Stimulated activated CD8-positive, alpha-beta memory T cell treated with anti-CD3 and anti-CD28 coated beads, Interleukin-2, amount 100 ng/mL, for 48 hours (primary cell): ENCODE measurements around the gene ASTN1.

Experiments used
- DNase-seq, 2 donors: peaks; one replicate each; pipeline ENCODE4 v3.0.0-alpha.2; 2020; ENCODE audit warnings: low read depth in 2 of 2

The ASTN1 gene

GRCh38 chr1:177043597-177043996, 120.9 kb downstream of the ASTN1 start:
- DNase-seq: no peak

GRCh38 chr1:177035586-177035985, 128.9 kb downstream of the ASTN1 start:
- no peak for DNase-seq

- no peak for DNase-seq
Measured at GRCh38 chr1:177033628-177034027, 130.9 kb downstream of the ASTN1 start.

- no peak for DNase-seq
Measured at GRCh38 chr1:177032434-177032833, 132.1 kb downstream of the ASTN1 start.

- no peak for DNase-seq
Measured at GRCh38 chr1:177024623-177025022, 139.9 kb downstream of the ASTN1 start.

GRCh38 chr1:177023726-177024125, 140.8 kb downstream of the ASTN1 start:
- DNase-seq: no peak

- DNase-seq: no peak
Measured at GRCh38 chr1:177023249-177023648, 141.3 kb downstream of the ASTN1 start.

GRCh38 chr1:177021687-177022086, 142.8 kb downstream of the ASTN1 start:
- DNase-seq: no peak

GRCh38 chr1:177020851-177021589, 143.5 kb downstream of the ASTN1 start:
- DNase-seq: no peak

- DNase-seq: no peak
Measured at GRCh38 chr1:177017287-177017852, 147.1 kb downstream of the ASTN1 start.

GRCh38 chr1:177014325-177014724, 150.2 kb downstream of the ASTN1 start:
- DNase-seq: no peak

- no peak for DNase-seq
Measured at GRCh38 chr1:177012342-177012925, 152.1 kb downstream of the ASTN1 start.

GRCh38 chr1:177011508-177011907, 153.0 kb downstream of the ASTN1 start:
- DNase-seq: no peak

- DNase-seq: no peak
Measured at GRCh38 chr1:177010211-177010825, 154.2 kb downstream of the ASTN1 start.

GRCh38 chr1:177008653-177009052, 155.9 kb downstream of the ASTN1 start:
- no peak for DNase-seq

- no peak for DNase-seq
Measured at GRCh38 chr1:177007437-177008161, 156.9 kb downstream of the ASTN1 start.

- no peak for DNase-seq
Measured at GRCh38 chr1:177002891-177003290, 161.6 kb downstream of the ASTN1 start.

- no peak for DNase-seq
Measured at GRCh38 chr1:177001556-177001955, 163.0 kb downstream of the ASTN1 start.

- no peak for DNase-seq
Measured at GRCh38 chr1:176998183-176998795, 166.2 kb downstream of the ASTN1 start.

GRCh38 chr1:176996456-176997090, 167.9 kb downstream of the ASTN1 start:
- DNase-seq: no peak

GRCh38 chr1:176994931-176995596, 169.4 kb downstream of the ASTN1 start:
- no peak for DNase-seq
